Spleen (tissue), 11 donors: ENCODE results near the gene ATP1A3. TPM values are rescaled to one million over a fixed set of nuclear protein-coding genes. Genes with fewer than 3 reads are reported as not detected.
"Not testable (repeated sequence)": the region's sequence is repeated elsewhere in the genome, so short reads cannot be mapped to it uniquely, and the experiment has no call there.

ENCODE experiments used
- DNase-seq: peaks from one replicate; pipeline ENCODE4 v3.0.0-alpha.2; 2020
- H3K27ac ChIP-seq, 8 donors: fragments of 200-600 bp; sonication (generic) in 7 of 8; 1 replicate in 4 of 8; 2 replicates in 4 of 8; pipeline versions ENCODE4 v1.5.0 to v1.8.0; 2016 to 2021; ENCODE audit warnings: inconsistent platforms in 4 of 8, mild to moderate bottlenecking in 4 of 8, moderate library complexity in 1 of 8
- H3K27me3 ChIP-seq, 7 donors: fragments of 200-600 bp; sonication (generic) in 6 of 7; replicated peaks in 1 of 7; 1 replicate in 4 of 7; 2 replicates in 3 of 7; pipeline versions ENCODE4 v1.5.0 to v1.8.0; 2016 to 2021; ENCODE audit warnings: inconsistent platforms in 3 of 7, mild to moderate bottlenecking in 1 of 7
- H3K36me3 ChIP-seq, 6 donors: fragments of 200-600 bp; sonication (generic) in 5 of 6; 1 replicate in 4 of 6; 2 replicates in 2 of 6; pipeline versions ENCODE4 v1.5.0 to v1.8.0; 2016 to 2021; ENCODE audit warnings: inconsistent platforms in 2 of 6
- H3K4me1 ChIP-seq, 6 donors: fragments of 200-600 bp; sonication (generic) in 5 of 6; 1 replicate in 3 of 6; 2 replicates in 3 of 6; pipeline versions ENCODE4 v1.5.0 to v1.8.0; 2016 to 2021; ENCODE audit warnings: inconsistent platforms in 3 of 6
- H3K4me3 ChIP-seq, 8 donors: fragments of 200-600 bp; sonication (generic) in 7 of 8; 1 replicate in 4 of 8; 2 replicates in 4 of 8; pipeline versions ENCODE4 v1.5.0 to v1.8.0; 2016 to 2021; ENCODE audit warnings: inconsistent platforms in 4 of 8, mild to moderate bottlenecking in 4 of 8, moderate library complexity in 2 of 8
- H3K9me3 ChIP-seq, 8 donors: fragments of 200-600 bp; sonication (generic) in 7 of 8; 1 replicate in 4 of 8; 2 replicates in 4 of 8; pipeline versions ENCODE4 v1.5.0 to v1.8.0; 2016 to 2021; ENCODE audit warnings: inconsistent platforms in 4 of 8
- POLR2A ChIP-seq, 3 donors: fragments of 450-650 bp; IDR thresholded peaks; one replicate each; pipeline ENCODE4 v1.5.1; 2017; ENCODE audit warnings: antibody characterized with exemption in 3 of 3, mild to moderate bottlenecking in 1 of 3
- POLR2AphosphoS5 ChIP-seq, 3 donors: sonication (generic); formaldehyde crosslinking; IDR thresholded peaks; one replicate each; pipeline ENCODE4 v1.5.1; 2017; ENCODE audit warnings: antibody characterized with exemption in 3 of 3
- WGBS, 5 donors: extraction: QIAGEN DNeasy Blood & Tissue Kit in 3 of 5; methylation state at CpG; one replicate each; pipeline versions ENCODE4 v1.1.5 to v1.1.7; 2013 to 2018; 5-methylcytosine and 5-hydroxymethylcytosine counted together
- intact Hi-C: fragments of 100-400 bp; cut with DNase I; formaldehyde crosslinking; loops from one replicate; pipeline ENCODE4 v1.15.0; 2023; ENCODE audit warnings: low total_unique reads
- polyA plus RNA-seq, 3 donors: library from polyadenylated mRNA; stranded (reverse); fragments of 200-250 nt; gene quantifications; one replicate each; pipeline ENCODE4 v1.2.1, GENCODE V29; 2013
- total RNA-seq, 7 donors: library from RNA; depleted of rRNA in 3 of 7; stranded (reverse); fragments of >200 nt in 3 of 7; fragmentation: NEBNext Ultra II Directional in 4 of 7; extraction: Animal tissue kit (Norgen Biotek cat#: 25700) in 4 of 7; gene quantifications; one replicate each; pipeline versions ENCODE4 v1.1.0 to v1.2.1, GENCODE V29; 2016 to 2021
- TF ChIP-seq, protein P1 (sequence below), 11 experiments: fragments of 200-600 bp in 7 of 11; fragments of 450-650 bp in 4 of 11; sonication (generic) in 4 of 11; IDR thresholded peaks in 8 of 11; conservative IDR thresholded peaks in 3 of 11; 1 replicate in 7 of 11; 2 replicates in 4 of 11; pipeline versions ENCODE4 v1.4.0 to v1.8.0; 2016 to 2021; ENCODE audit warnings: antibody characterized with exemption in 11 of 11, inconsistent platforms in 4 of 11, mild to moderate bottlenecking in 1 of 11
- donor health status: healthy with polysubstance abuse.
- donor health status: DM: no; HTN: no; CAD: no; lungs with moderate emphysema.
- donor health status: DM: no; HTN: no; CAD: no.
- donor health status: Bipolar disorder and iron deficiency.
- donor health status: healthy.
- donor health status: DM: no; HTN: no; CAD: no.
- donor health status: DM: yes; HTN: yes; CAD: no.

ATP1A3 gene
- total and polyA plus RNA-seq, 10 donors, result 0.39 to 2.2 (median 1.2) TPM

DNA sequence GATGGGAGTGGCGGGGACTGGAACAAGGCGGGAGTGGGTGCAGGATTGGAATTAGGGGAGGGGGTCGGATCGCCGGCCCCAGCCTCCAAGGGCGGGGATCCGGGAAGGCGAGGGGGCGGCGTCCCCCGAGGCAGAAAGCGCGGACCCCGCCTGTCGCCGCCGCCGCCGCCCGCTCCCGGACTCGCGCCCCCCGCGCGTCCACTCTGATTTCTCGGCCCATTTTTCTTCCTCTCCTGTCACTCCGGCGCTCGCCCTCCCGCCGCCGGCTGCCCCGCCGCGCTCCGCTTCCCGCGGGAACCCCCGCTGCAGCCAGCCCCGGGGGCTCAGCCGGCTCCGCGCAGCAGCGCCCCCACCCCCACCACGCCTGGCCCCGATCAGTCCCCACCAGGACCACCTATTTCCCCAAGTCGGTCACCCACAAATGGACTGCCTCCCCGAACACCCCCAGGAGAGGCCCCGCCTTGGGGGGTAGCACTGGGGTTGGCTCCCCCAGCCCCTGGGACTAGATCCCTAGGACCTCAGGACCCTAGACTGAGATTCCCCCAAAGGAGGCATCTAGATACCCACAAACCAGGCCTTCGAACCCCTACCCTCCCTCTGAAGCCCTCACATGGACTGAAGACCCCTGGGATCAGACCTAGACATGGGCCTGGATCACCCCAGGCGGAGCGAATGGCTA is 53.2 kb downstream of the ATP1A3 start:
- DNase-seq, result peak; percentile 77
- Histone ChIP-seq H3K27me3 (peaks cover 0 to 43% (median 20%) of the 10 kb centered on the region in 7 donors), H3K9me3 (no peaks in the 10 kb centered on the region), H3K4me1 (peaks cover 6 to 78% (median 43%) of the 10 kb centered on the region in 6 donors), H3K4me3 (peak overlapping the region; percentile 25 to 71 (median 38)), H3K36me3 (no peaks in the 10 kb centered on the region), H3K27ac (peak overlapping the region in 5 of 8 donors; percentile 33 to 84 (median 65))
- TF ChIP-seq, protein P1, sequence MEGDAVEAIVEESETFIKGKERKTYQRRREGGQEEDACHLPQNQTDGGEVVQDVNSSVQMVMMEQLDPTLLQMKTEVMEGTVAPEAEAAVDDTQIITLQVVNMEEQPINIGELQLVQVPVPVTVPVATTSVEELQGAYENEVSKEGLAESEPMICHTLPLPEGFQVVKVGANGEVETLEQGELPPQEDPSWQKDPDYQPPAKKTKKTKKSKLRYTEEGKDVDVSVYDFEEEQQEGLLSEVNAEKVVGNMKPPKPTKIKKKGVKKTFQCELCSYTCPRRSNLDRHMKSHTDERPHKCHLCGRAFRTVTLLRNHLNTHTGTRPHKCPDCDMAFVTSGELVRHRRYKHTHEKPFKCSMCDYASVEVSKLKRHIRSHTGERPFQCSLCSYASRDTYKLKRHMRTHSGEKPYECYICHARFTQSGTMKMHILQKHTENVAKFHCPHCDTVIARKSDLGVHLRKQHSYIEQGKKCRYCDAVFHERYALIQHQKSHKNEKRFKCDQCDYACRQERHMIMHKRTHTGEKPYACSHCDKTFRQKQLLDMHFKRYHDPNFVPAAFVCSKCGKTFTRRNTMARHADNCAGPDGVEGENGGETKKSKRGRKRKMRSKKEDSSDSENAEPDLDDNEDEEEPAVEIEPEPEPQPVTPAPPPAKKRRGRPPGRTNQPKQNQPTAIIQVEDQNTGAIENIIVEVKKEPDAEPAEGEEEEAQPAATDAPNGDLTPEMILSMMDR (IDR thresholded peaks at IDR 0.05 in 8 of 11, conservative IDR thresholded peaks at IDR 0.05 in 3 of 11), result peak in 1 of 11 experiments; percentile 12
- TF ChIP-seq POLR2A (IDR thresholded peaks at IDR 0.05), result no peak
- WGBS, 5 donors, result 4 to 10% (median 9%) methylated on average over 40 to 52 of the region's 53 CpGs
- intact Hi-C loops, result no loop called here

DNA sequence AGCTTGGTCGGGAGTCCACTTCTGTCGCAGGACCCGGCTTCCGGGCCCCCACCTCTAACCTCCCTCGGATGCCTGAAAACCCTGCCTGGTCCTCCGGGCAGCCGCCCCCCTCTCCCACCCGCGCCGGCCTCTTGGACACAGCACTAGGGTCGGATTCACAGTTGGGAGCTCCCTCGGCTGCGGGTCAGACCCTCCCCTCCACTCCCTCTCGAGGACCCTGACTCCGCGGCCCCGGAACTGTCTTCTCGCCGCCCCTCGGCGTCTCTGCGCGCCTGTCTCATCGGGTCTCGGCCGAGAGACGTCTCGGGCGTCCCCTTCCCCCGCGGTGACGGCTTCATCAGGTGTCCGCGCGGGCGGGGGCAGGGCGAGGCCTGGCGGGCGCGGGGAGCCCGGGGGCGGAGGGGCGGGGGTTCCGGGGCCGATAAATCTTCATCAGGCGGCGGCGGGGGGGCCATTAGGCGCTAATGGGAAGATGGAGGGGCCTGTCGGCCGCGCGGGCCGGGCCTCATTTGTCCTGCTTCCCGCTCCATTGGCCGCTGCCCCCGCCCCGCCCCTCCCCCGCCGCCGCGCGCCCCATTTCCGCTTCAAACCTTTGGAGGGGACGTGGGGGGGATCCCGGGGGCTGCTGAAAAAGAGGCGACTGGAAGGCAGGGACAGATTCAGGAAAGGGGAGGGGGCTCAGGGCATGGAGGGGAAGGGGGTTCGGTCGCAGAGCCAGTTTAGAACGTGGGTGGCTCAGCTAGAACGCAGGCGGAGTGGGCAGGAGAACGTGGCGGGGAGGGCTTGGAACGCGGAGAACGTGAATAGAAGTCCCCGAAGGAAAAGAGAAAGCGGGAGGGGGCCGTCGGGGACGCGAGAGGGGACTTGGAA is 53.9 kb downstream of the ATP1A3 start:
- TF ChIP-seq, protein P1 (IDR thresholded peaks at IDR 0.05 in 8 of 11, conservative IDR thresholded peaks at IDR 0.05 in 3 of 11), result no peak
- TF ChIP-seq POLR2AphosphoS5 (IDR thresholded peaks at IDR 0.05), result peak in 2 of 3 donors; percentile 39 to 59
- H3K27ac ChIP-seq, result peak overlapping the region in 7 of 8 donors; percentile 33 to 84 (median 64)
- H3K9me3 ChIP-seq, result no peaks in the 10 kb centered on the region
- peaks cover 0 to 51% (median 21%) of the 10 kb centered on the region in 7 donors for H3K27me3 ChIP-seq
- H3K4me3 ChIP-seq, result peak overlapping the region; percentile 25 to 71 (median 38)
- intact Hi-C loops, result no loop called here
- H3K36me3 ChIP-seq, result no peaks in the 10 kb centered on the region
- DNase-seq, result peak; percentile 86
- H3K4me1 ChIP-seq, result peaks cover 4 to 78% (median 42%) of the 10 kb centered on the region in 6 donors
- WGBS, 5 donors, result 2 to 5% (median 3%) methylated on average over 45 to 83 of the region's 83 CpGs

DNA sequence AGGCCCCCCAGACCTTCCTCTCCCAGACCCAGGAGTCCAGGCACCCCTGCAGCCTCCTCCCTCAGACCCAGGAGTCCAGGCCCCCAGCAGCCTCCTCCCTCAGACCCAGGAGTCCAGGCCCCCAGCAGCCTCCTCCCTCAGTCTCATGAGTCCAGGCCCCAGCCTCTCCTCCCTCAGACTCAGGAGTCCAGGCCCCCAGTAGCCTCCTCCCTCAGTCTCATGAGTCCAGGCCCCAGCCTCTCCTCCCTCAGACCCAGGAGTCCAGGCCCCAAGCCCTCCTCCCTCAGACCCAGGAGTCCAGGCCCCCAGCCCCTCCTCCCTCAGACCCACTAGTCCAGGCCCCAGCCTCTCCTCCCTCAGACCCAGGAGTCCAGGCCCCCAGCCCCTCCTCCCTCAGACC is 54.8 kb downstream of the ATP1A3 start:
- H3K9me3 ChIP-seq, H3K27ac ChIP-seq, intact Hi-C loops, DNase-seq, H3K4me3 ChIP-seq, H3K36me3 ChIP-seq: not testable (repeated sequence)
- Histone ChIP-seq H3K27me3 (peaks cover 0 to 60% (median 21%) of the 10 kb centered on the region in 7 donors), H3K4me1 (peaks cover 5 to 78% (median 40%) of the 10 kb centered on the region in 6 donors)

DNA sequence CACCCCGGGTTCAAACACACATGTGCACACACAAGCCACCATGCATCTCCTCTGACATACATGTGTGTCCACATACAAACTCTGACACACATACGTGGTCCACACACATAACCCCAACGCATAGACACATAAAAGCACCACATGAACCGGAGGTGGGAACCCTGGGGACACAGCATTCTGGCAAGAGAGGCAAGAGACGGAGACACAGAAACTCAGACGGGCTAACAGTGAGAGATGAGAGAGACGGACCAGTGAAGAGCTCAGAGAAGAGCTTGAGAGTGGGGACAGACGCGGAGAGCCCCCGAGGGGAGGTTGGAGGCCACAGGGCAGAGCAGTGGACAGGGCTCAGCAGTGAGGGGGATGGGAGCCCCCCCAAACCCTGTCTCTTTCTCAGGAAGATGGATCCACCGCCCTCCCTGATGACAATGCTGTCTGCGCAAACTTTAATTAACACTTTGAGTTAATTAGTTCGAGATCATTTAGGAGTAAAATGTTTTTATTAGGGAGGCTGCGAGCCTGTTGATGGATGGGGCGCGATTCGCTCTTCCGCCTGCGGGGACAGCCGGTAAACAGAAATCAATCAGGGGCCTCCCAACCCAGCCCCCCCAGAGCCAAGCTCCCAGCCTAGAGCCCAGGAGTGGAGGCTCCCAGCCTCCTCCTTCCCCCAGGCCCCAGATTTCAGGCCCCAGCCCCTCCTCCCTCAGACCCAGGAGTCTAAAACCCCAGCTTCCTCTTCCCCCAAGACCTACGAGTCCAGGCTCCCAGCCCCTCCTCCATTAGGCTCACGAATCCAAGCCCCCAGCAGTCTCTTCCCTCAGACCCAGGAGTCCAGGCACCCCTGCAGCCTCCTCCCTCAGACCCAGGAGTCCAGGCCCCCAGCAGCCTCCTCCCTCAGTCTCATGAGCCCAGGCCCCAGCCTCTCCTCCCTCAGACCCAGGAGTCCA is 56.2 kb downstream of the ATP1A3 start:
- Histone ChIP-seq H3K27ac (peak overlapping the region in 1 of 8 donors; percentile 14), H3K27me3 (peaks cover 0 to 71% (median 21%) of the 10 kb centered on the region in 7 donors), H3K9me3 (no peaks in the 10 kb centered on the region), H3K4me3 (no peak overlapping the region), H3K36me3 (no peaks in the 10 kb centered on the region), H3K4me1 (peaks cover 5 to 78% (median 38%) of the 10 kb centered on the region in 6 donors)
- intact Hi-C loops, result no loop called here
- WGBS, 5 donors, result 47 to 63% (median 54%) methylated on average over 22 of the region's 22 CpGs
- TF ChIP-seq POLR2AphosphoS5 (IDR thresholded peaks at IDR 0.05) (no peak), POLR2A (IDR thresholded peaks at IDR 0.05) (no peak)
- TF ChIP-seq, protein P1 (IDR thresholded peaks at IDR 0.05 in 8 of 11, conservative IDR thresholded peaks at IDR 0.05 in 3 of 11), result no peak
- DNase-seq, result peak; percentile 63
